ENCODE measurements around the gene TMEM219.
"Not testable (repeated sequence)": the region's sequence is repeated elsewhere in the genome, so short reads cannot be mapped to it uniquely, and the experiment has no call there.

Gene TMEM219

DNA sequence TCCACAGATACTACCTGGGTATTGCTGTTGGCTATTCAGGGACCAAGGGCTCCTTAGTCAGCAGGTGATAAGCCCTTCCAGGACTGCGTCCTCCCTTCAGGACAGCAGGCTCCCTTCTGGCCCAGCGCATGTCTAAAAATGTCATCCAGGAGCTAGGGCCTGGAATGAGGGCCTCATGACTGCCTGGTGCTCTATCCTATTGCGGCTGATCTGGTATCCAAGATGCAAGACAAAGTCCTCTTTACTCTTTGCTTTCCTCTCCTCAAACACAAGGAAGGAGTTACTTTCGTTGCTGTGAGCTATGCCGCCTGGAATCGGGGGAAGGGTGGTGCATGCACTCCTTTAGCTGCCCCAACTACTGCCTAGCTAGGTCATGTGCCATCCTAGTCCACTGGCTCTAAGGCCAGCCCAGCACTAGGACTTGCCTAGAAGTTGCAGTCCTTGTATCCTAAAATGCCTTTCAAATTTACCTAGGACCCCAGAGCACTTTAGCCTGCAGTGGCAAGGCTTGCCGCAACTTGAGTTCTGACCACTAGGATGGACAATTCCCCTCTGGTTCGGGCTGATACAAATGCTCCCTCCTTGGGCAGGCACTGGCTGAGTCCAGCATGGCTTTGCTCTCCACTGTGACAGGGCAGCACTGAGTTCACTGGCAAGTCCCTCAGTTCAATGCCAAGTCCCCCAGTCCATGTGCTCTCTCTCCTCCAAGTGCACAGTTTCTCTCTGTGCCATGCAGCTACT lies 10.1 kb upstream of the TMEM219 start:
- DNase-seq = no peak

DNA sequence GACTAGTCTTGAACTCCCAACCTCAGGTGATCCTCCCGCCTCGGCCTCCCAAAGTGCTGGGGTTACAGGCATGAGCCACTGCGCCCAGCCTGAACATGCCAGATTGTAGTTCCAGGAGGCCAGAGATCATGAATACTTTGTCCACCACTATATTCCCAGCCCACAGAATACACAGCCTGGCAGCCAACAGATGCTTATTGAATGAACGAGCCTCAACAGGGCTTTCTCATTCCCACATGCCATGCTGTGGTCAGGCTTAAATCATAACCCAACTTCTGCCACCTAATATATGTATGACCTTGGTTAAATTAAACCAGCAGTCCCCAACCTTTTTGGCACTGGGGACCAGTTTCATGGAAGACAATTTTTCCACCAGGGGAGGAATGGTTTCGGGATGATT lies 3.1 kb upstream of the TMEM219 start:
- no peak for DNase-seq

DNA sequence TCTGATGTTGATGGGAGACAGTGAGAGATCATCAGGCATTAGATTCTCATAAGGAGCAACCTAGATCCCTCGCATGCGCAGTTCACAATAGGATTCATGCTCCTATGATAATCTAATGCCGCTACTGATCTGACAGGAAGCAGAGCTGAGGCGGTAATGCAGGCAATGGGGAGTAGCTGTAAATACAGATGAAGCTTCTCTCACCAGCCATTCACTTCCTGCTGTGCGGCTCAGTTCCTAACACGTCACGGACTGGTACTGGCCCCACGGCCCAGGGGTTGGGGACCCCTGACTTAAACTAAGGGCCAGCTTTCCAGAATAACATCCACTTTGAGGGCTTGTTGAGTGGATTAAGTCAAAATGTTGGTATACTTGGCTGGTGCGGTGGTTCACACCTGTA lies 2.6 kb upstream of the TMEM219 start:
- no peak for DNase-seq

DNA sequence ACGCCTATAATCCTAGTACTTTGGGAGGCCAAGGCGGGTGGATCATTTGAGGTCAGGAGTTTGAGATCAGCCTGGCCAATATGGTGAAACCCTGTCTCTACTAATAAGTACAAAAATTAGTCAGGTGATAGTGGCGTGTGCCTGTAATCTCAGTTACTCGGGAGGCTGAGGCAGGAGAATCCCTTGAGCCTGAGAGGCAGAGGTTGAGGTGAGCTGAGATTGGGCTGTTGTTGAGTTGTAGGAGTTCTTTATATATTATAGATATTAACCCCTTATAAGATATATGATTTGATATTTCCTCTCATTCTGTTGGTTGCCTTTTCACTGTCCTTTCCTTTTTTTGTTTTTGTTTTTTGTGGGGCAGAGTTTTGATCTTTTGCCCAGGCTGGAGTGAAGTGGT lies 2.1 kb upstream of the TMEM219 start:
- not testable (repeated sequence) for DNase-seq

GRCh38 chr16:29961127-29961478 lies 776 bp upstream of the TMEM219 start:
- DNase-seq = no peak

- no peak for DNase-seq
Measured at GRCh38 chr16:29962344-29962994, 590 bp downstream of the TMEM219 start.

- DNase-seq = no peak
Measured at GRCh38 chr16:29963021-29963743, 1.3 kb downstream of the TMEM219 start.

DNA sequence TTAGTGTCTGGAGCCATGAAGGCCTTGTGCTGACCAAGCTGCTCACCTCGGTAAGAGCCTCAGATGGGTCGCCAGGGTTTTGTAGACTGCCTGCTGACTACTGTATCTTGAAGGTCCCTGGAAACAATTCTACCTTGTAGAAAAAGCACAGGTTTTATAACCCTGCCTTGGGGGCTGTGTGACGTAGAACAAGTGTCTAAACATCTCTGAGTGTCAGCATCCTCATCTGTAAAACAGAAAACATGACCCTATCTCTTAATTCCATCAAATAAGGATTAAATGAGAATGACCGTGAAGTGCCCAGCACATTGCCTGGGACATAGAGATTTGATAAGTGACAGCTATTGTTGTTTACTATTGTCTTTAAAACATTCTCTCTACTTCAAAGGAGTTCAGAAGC lies 6.3 kb downstream of the TMEM219 start:
- no peak for DNase-seq

DNA sequence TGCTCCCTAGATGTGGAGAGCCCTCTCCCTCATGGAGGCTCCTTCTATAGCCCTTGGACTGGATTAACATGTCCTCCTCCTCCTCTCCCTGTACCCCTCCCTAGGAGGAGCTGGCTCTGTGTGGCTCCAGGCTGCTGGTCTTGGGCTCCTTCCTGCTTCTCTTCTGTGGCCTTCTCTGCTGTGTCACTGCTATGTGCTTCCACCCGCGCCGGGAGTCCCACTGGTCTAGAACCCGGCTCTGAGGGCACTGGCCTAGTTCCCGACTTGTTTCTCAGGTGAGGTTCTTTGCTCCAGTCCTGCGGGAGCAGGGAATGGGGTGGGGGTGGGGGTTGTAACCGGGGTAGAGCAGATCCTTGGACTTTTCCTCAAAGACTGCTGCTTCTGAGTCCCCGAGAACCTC lies 9.4 kb downstream of the TMEM219 start:
- DNase-seq = no peak

DNA sequence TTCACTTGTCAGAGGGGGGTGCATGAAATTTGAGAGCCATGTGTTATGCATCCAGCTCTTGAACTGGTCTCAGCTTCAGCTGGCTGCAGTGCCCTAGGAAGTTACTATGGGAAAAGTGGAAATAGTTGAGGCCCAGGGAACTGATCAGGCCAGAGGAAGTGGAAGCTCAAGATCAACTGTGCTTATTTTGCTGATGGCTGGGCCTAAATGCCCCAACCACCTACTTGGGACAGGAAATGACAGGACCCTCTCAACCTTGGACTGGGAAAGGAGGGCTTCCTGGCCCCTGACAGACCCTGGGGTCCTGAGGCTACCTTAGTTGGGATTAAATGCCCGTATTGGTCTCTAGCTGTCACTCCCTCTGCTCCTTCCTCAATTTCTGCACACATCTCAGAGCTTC lies 10.6 kb downstream of the TMEM219 start:
- DNase-seq = no peak

GRCh38 chr16:29972992-29973383 lies 11.1 kb downstream of the TMEM219 start:
- DNase-seq = no peak

DNA sequence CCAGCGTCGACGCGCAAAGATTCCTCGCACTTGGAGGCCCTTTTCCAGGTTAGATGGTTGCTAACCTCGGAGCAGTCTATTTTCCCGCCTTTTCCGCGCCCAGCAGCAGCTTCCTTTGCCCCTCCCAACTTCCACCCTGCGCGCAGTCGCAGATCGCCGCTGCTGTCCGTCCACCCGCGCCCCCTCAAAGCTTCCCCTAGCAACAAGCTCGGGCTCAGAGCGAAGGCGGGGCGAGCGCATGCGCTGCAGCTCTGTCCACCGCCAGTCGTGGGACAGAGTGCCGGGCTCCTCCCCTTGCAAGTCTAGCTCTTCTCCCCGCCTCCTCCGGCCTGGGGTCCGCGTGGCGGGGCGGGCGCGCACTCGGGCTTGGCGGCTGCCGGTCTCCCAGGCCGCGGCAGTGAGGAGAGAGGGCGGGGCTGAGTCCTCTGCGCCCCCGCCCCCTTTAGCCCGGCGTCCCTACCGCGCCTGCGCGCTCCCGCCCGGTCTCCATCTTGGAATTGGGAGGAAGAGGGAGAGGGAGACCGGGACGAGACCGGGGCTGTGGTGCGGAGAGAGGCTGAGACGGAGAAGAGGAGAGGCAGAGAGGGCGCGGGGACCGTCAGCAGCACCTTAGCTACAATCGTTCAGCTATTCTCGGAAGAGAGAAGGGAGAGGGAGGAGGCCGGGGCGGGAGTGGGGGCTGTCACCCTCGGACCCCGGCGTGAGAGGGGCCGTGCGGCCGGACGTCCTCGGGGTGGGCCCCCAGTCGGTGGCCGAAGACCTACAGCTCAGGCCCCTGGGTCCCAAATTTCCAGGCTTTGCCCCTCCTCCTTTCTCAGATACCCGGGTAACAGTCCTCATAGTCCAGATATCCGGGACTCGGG lies 11.7 kb downstream of the TMEM219 start, which contains the start of gene TAOK2:
TSS of gene TAOK2 (plus strand) at position 485 of the 863 bp plus-strand sequence. CDS start 3,905 bp downstream, outside the sequence.
- DNase-seq = peak; percentile 94 to 99

- DNase-seq = no peak
Measured at GRCh38 chr16:29974291-29975133, 12.6 kb downstream of the TMEM219 start.

GRCh38 chr16:29975134-29975538 lies 13.3 kb downstream of the TMEM219 start:
- DNase-seq = no peak

- DNase-seq = no peak
Measured at GRCh38 chr16:29975811-29976511, 14.1 kb downstream of the TMEM219 start.

DNA sequence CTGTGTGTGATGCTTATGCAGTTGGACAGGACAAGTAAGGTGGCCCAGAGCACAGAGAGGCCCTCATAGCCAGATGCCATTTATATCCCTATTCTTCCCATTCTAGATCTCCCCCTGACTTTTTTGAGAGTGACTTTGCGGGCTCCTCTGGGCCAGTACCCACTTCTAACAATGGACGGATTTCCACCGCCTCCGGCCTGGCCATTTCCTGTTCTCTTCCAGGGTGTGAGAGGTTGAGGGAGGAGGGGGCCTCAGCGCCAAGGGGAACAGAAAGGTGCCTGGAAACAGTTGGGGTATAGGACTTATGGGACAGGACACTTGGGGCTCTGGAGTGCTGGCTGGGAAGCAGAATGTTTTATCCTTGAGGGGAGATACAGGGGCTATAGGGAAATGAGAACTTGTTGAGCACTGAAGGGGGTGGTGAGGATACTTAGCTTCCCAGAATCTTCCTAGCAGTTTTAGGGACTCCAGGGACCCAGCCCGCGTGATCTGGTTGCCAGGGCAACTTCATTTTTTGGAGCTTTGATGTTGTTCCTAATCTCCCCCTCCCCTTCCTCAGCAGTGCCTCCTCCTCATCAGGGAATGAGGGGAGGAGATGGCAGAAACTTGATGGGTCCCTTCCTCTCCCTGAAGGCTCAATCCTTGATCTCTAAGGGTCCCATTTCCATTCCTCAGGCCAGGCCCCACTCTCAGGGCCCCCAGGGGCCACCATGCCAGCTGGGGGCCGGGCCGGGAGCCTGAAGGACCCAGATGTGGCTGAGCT lies 15.4 kb downstream of the TMEM219 start:
- DNase-seq = no peak

DNA sequence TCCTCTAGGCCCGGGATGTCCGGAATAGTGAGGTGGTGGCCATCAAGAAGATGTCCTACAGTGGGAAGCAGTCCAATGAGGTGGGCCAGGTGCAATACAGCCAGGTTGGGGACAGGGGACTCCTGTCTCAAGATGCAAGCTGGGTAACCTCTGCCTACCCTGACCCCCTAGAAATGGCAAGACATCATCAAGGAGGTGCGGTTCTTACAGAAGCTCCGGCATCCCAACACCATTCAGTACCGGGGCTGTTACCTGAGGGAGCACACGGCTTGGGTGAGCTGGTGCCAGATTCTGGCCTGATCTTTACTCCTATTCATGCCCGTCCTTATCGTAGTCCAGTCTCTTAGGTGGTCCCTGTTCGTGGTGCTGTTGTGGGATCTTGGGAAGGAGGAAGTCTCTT lies 16.2 kb downstream of the TMEM219 start:
- no peak for DNase-seq

DNA sequence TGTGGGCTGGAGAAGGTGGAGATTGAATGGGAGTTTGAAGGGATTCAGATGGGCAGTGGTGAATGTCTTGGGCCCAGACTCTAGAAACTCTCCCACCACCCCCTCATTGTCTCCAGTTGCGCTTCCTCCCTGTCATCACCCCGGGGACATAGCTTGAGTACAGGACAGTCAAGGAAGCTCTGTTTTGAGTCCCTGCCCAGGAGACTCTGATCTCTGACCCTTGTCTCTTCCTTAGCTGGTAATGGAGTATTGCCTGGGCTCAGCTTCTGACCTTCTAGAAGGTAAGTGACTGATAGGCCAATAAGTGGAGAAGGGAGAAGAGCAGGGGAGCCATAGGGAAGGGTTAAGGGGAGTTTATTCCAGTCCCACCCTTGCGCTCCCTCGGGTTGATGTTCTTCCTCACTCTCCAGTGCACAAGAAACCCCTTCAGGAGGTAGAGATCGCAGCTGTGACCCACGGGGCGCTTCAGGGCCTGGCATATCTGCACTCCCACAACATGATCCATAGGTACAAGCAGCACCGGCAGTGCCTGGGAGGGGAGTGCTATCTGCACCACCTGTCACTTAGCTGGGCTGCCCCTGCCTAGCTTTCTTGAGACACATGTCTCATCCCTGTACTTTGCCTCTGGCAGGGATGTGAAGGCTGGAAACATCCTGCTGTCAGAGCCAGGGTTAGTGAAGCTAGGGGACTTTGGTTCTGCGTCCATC lies 16.8 kb downstream of the TMEM219 start:
- no peak for DNase-seq

GRCh38 chr16:29982560-29983419 lies 20.9 kb downstream of the TMEM219 start:
- DNase-seq = no peak

Measured in NCI-H446 (cell line).